DOHH2 (cell line): Measurements from ENCODE around the gene PIP4K2A.

Experiments used
- CTCF ChIP-seq: fragments of 200-600 bp; sonication (generic); IDR thresholded peaks from one replicate; pipeline ENCODE4 v1.5.1; 2014; ENCODE audit warnings: antibody characterized with exemption, mild to moderate bottlenecking, low read depth, low read length; ENCODE audit not compliant: poor library complexity, severe bottlenecking
- EZH2phosphoT487 ChIP-seq: fragments of 200-600 bp; sonication (generic); IDR thresholded peaks from 2 replicates; pipeline ENCODE4 v1.6.1; 2017; ENCODE audit warnings: borderline replicate concordance, mild to moderate bottlenecking, antibody characterized with exemption, low read length, moderate library complexity, mixed read lengths

GRCh38 chr10:22722626-22723169 lies 8.3 kb upstream of the PIP4K2A start:
- TF ChIP-seq CTCF, result no peak
- no peak for TF ChIP-seq EZH2phosphoT487
